ENCODE results near the gene DNAH8.

The DNAH8 gene

DNA sequence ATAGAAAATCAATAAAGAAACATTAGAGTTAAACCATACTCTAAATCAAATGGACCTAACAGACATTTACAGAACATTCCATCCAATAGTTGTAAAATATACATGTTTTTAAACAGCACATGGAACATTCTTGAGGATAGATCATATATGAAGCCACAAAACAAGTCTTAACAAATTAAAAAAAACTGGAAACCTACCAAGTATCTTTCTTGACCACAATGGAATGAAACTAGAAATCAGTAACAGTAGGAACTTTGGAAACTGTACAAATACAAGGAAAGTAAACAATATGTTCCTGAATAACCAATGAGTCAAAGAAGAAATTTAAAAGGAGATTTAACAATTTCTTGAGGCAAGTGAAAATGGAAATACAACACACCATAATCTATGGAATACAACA is 242.3 kb downstream of the DNAH8 start:
- Histone ChIP-seq H3K27ac (ENCODE audit: low read depth, low read length) (no peak overlapping the region), H3K9me3 (ENCODE audit: insufficient read depth, low read length) (0 out of 2 replicates have a peak, but pooled peaks cover 3% of the 10 kb centered on the region), H4K20me1 (ENCODE audit: low read depth, low read length) (no peaks in the 10 kb centered on the region; the same call in 1 of the 2 replicates), H3K4me2 (ENCODE audit: low read depth, low read length, poor library complexity, severe bottlenecking) (no peak overlapping the region), H3F3A (ENCODE audit: insufficient read depth) (no peaks in the 10 kb centered on the region), H3K4me3 (ENCODE audit: insufficient read depth, low read length, poor library complexity, severe bottlenecking) (no peak overlapping the region), H3K36me3 (ENCODE audit: low read length) (no peaks in the 10 kb centered on the region), H3K9me2 (replicated peaks; ENCODE audit: insufficient read depth, low read length) (no peaks in the 10 kb centered on the region), H3K27me3 (ENCODE audit: low read length) (peaks cover 3% of the 10 kb centered on the region; the same call in 1 of the 2 replicates), H2AFZ (ENCODE audit: low read depth, low read length, severe bottlenecking) (no peak overlapping the region), H3K79me2 (ENCODE audit: insufficient read depth, low read length) (no peaks in the 10 kb centered on the region), H3K9ac (ENCODE audit: low read length) (no peak overlapping the region)
- TF ChIP-seq, protein P1, sequence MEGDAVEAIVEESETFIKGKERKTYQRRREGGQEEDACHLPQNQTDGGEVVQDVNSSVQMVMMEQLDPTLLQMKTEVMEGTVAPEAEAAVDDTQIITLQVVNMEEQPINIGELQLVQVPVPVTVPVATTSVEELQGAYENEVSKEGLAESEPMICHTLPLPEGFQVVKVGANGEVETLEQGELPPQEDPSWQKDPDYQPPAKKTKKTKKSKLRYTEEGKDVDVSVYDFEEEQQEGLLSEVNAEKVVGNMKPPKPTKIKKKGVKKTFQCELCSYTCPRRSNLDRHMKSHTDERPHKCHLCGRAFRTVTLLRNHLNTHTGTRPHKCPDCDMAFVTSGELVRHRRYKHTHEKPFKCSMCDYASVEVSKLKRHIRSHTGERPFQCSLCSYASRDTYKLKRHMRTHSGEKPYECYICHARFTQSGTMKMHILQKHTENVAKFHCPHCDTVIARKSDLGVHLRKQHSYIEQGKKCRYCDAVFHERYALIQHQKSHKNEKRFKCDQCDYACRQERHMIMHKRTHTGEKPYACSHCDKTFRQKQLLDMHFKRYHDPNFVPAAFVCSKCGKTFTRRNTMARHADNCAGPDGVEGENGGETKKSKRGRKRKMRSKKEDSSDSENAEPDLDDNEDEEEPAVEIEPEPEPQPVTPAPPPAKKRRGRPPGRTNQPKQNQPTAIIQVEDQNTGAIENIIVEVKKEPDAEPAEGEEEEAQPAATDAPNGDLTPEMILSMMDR (IDR thresholded peaks at IDR 0.05; ENCODE audit: insufficient read depth, low read length, poor library complexity, severe bottlenecking) = no peak
- no peak for TF ChIP-seq EZH2phosphoT487 (conservative IDR thresholded peaks at IDR 0.05; ENCODE audit: low read length)

DNA sequence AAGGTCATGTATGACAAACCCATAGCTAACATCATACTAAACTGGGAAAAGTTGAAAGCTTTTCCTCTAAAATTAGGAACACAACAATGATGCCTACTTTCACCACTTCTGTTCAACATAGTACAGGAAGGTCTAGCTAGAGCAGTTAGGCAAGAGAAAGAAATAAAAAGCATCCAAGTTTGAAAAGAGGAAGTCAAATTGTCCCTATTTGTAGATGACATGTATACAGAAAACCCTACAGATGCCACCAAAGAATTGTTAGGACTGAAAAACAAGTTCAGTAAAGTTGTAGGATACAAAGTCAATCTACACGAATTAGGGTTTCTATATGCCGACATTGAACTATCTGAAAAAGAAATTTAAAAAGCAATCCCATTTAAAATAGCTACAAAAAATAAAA is 244.0 kb downstream of the DNAH8 start:
- no peaks in the 10 kb centered on the region for H3K9me2 ChIP-seq (replicated peaks; ENCODE audit: insufficient read depth, low read length)
- H3F3A ChIP-seq (ENCODE audit: insufficient read depth) = no peaks in the 10 kb centered on the region
- no peak overlapping the region for H3K27ac ChIP-seq (ENCODE audit: low read depth, low read length)
- no peaks in the 10 kb centered on the region for H3K79me2 ChIP-seq (ENCODE audit: insufficient read depth, low read length)
- no peak for TF ChIP-seq EZH2phosphoT487 (conservative IDR thresholded peaks at IDR 0.05; ENCODE audit: low read length)
- TF ChIP-seq, protein P1 (IDR thresholded peaks at IDR 0.05; ENCODE audit: insufficient read depth, low read length, poor library complexity, severe bottlenecking) = no peak
- H3K4me2 ChIP-seq (ENCODE audit: low read depth, low read length, poor library complexity, severe bottlenecking) = no peak overlapping the region
- no peak overlapping the region for H3K4me3 ChIP-seq (ENCODE audit: insufficient read depth, low read length, poor library complexity, severe bottlenecking)
- H2AFZ ChIP-seq (ENCODE audit: low read depth, low read length, severe bottlenecking) = no peak overlapping the region
- H3K9me3 ChIP-seq (ENCODE audit: insufficient read depth, low read length) = 0 out of 2 replicates have a peak, but pooled peaks cover 3% of the 10 kb centered on the region
- H3K27me3 ChIP-seq (ENCODE audit: low read length) = peaks cover 3% of the 10 kb centered on the region; the same call in 1 of the 2 replicates
- no peaks in the 10 kb centered on the region for H3K36me3 ChIP-seq (ENCODE audit: low read length)
- no peaks in the 10 kb centered on the region; the same call in 1 of the 2 replicates for H4K20me1 ChIP-seq (ENCODE audit: low read depth, low read length)
- H3K9ac ChIP-seq (ENCODE audit: low read length) = no peak overlapping the region

- no peaks in the 10 kb centered on the region for H3K36me3 ChIP-seq (ENCODE audit: low read length)
- H2AFZ ChIP-seq (ENCODE audit: low read depth, low read length, severe bottlenecking) = no peak overlapping the region
- H3K79me2 ChIP-seq (ENCODE audit: insufficient read depth, low read length) = no peaks in the 10 kb centered on the region
- H4K20me1 ChIP-seq (ENCODE audit: low read depth, low read length) = no peaks in the 10 kb centered on the region
- H3K27ac ChIP-seq (ENCODE audit: low read depth, low read length) = no peak overlapping the region
- H3K9ac ChIP-seq (ENCODE audit: low read length) = no peak overlapping the region
- no peak overlapping the region for H3K4me3 ChIP-seq (ENCODE audit: insufficient read depth, low read length, poor library complexity, severe bottlenecking)
- TF ChIP-seq EZH2phosphoT487 (conservative IDR thresholded peaks at IDR 0.05; ENCODE audit: low read length) = no peak
- TF ChIP-seq, protein P1 (IDR thresholded peaks at IDR 0.05; ENCODE audit: insufficient read depth, low read length, poor library complexity, severe bottlenecking) = no peak
- H3K27me3 ChIP-seq (ENCODE audit: low read length) = 0 out of 2 replicates have a peak, but pooled peaks cover 3% of the 10 kb centered on the region
- H3K4me2 ChIP-seq (ENCODE audit: low read depth, low read length, poor library complexity, severe bottlenecking) = no peak overlapping the region
- H3K9me2 ChIP-seq (replicated peaks; ENCODE audit: insufficient read depth, low read length) = no peaks in the 10 kb centered on the region
- H3F3A ChIP-seq (ENCODE audit: insufficient read depth) = no peaks in the 10 kb centered on the region
- no peaks in the 10 kb centered on the region for H3K9me3 ChIP-seq (ENCODE audit: insufficient read depth, low read length)
Measured at GRCh38 chr6:38968702-38969149, 253.6 kb downstream of the DNAH8 start.

All from SU-DHL-6 (cell line).